Stimulated activated CD4-positive, alpha-beta T cell treated with anti-CD3 and anti-CD28 coated beads, Interleukin-2, amount 100 ng/mL, for 48 hours (primary cell): ENCODE measurements around the gene CBFB.
A peak's percentile ranks its signal among the peaks of the same experiment; 100 is the strongest.

Source experiments
- DNase-seq, 2 donors: peaks; one replicate each; pipeline ENCODE4 v3.0.0-alpha.2; 2020

The CBFB gene

GRCh38 chr16:67144943-67145342 is 116.0 kb downstream of the CBFB start:
- DNase-seq: no peak

- no peak for DNase-seq
These were observed 116.8 kb downstream of the CBFB start for GRCh38 chr16:67145746-67146145.

DNA sequence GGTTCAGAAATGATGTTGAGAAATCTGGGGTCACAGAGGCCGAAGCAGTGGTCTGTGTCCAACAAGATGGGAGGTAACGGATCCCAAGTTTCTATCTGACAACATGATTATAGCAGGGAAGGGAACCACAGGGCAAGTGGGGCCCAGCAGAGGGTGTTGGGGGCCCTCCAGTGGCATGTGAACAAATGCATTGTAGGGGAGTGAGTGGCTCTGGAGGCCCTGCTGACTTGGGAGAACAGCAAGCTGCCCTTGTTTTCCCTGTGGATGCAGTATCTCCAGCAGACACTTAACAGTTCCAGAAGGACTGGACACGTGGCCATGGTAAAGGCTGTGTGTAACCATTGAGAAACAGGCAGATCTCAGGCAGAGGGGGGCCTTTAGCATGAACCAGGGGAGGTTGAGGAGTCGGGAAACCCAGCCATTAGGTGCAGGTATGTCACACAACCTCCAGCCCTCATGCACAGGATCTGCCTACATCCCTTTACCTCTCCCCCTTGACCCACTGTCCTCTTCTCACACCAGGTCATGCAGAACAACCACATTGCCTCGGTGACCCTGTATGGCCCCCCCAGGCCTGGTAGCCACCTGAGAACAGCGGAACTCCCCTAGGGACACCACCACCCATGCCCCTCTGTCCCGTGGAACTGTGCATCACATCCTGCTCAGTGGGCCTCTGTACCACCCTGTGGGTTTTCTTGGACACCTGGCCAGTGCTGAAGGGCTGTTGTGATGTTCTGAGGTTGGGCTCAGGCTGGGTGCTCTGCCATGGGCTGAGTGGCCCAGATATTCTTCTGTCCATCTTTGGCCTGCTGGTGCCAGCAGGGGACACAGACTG is 117.8 kb downstream of the CBFB start:
- no peak for DNase-seq

GRCh38 chr16:67147437-67148140 is 118.6 kb downstream of the CBFB start:
- no peak for DNase-seq

DNA sequence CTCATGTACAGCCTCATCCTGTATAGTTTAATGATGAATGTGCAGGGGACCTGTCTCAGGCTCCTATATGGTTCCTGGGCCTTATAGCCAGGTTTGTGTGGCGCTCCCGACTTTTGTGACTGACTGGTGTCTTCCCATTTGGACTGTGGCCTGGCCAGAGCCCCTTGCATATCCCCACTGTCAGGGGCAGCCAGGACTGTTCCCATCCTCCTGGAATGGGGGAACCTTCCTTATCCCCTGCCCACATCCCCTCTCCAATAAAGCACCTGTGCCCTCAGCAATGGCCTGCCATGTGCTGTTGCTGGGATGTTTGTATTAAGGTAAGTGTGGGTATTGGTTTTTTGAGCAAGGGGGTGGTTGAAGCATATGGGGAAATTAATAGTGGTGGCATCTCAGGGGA is 119.3 kb downstream of the CBFB start:
- DNase-seq: no peak

DNA sequence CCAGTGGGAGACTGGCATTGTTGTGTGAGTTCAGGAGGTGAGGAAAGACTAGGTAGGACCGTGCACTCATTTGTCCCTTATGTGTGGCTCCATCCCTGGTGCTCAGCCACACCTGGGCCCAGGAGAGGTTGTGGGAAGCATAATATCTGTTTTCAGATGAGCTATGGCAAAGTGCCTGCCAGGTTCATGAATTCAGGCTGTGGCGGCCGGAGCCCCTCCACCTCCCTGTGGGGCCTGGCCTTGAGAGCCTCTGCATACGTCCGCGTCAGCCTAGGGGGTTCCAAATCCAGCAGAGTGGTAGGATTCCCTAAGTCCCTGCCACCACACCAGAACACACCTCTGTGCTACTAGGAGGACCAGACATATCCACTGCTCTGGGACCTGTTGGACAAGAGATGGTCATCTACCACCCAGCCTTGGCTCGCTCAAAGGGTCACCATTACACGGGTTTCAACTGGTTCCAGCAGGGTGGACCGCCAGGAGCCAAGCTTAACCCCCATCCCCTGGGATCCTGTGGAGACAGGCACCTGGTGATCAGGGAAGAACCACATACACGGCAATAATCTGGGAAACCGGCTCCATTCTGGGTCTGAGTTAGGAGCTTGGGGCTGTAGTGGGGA is 119.8 kb downstream of the CBFB start:
- DNase-seq: no peak

DNA sequence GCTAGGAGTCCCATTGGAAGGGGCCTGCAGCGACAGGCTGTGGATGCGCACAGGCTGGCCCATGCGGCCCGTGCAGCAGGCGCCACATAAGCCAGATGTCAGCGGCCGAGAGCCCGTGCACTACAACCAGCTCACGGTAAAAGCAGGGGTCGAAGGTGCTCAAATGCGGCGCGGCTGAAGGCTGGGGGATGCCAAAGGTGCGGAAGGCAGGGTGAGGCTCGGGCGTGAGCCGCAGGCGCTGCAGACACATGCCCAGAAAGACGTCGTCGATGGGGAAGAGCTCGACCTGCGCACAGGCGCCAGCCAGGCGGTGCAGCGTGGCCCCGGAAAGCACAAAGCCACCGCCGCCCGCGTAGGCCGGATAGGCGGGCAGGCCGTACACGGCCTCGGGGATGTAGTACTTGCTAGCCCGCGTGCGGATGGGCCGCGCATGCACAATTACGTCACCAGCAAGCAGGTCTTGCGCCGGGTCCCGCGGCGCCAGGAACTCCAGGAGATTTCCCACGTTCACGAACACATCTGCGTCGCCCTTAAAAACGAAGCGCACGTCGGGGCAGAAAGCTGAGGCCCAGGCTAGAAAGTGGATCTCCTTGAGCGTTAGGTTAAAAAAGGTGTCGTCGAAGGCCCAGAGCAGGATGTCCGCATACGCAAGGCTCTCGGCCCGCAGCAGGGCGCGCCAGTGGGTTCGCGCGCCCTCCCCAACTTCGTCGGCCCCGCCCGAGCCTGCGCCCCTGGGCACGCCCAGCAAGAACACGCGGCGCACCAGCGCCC is 120.5 kb downstream of the CBFB start:
- DNase-seq: no peak

DNA sequence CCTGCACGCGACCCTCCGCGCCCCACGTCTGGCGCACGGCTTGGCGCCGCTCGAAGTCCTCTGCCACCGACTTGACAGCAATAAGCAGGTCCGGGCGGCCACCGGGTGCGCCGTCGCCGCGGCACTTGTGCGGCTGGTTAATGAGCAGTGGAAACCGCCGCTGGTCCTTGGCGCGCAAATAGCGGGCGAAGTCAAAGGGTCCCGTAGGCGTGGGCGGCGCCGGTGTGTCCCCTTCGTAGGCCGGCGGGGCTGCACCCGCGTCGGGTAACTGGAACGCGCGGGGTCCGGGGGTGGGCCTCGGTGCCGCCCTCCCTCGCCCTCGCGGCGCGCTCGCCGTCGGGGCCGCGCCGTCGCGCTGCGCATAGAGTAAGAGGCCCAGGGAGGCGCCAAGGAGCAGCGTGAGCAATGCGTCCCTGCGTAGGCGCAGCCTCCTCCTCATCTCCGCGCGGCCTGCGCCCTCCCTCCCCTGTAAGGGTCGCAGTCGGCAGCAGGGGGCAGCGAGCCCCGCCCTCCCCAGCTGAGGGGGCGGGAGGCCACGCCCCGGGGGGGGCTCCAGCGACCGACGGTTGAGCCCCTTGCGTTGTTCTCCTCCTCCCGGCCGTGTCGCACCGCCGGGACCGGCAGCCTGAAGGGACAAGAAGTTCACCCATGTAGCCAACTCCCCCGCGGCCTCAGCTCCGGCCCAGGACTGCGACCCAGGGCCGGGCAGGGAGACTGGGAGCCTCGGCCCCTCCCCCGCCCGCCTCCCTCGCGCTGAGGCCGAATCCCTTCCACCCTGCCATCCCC is 121.3 kb downstream of the CBFB start:
- peak in 1 of 2 donors; percentile 36 for DNase-seq
